Neural crest cell (in vitro differentiated cells): ENCODE measurements around the gene ADGRB2. TPM values are rescaled to one million over a fixed set of nuclear protein-coding genes. Genes with fewer than 3 reads are reported as not detected.

Source experiments
- DNase-seq: peaks from one replicate; pipeline ENCODE4 v3.0.0; 2021; ENCODE audit warnings: low read depth, mixed read lengths, low spot score
- H3K27ac Mint-ChIP-seq: one replicate; pipeline ENCODE4 v1.8.0; 2021; ENCODE audit warnings: mild to moderate bottlenecking, mixed read lengths; ENCODE audit not compliant: unreplicated experiment
- H3K27me3 Mint-ChIP-seq: 2 replicates; pipeline ENCODE4 v1.8.0; 2021; ENCODE audit warnings: low read depth, mild to moderate bottlenecking, mixed read lengths
- H3K36me3 Mint-ChIP-seq: 2 replicates; pipeline ENCODE4 v1.8.0; 2021; ENCODE audit warnings: low read depth, mild to moderate bottlenecking, mixed read lengths
- H3K4me1 Mint-ChIP-seq: 2 replicates; pipeline ENCODE4 v1.8.0; 2021; ENCODE audit warnings: mixed read lengths
- H3K4me3 Mint-ChIP-seq: one replicate; pipeline ENCODE4 v1.8.0; 2021; ENCODE audit warnings: mild to moderate bottlenecking, mixed read lengths
- H3K9me3 Mint-ChIP-seq: 2 replicates; pipeline ENCODE4 v1.8.0; 2021; ENCODE audit warnings: mixed read lengths
- total RNA-seq: library from RNA; stranded (reverse); gene quantifications from 2 replicates; pipeline ENCODE4 v1.2.1, GENCODE V29; 2021
- TF ChIP-seq, protein P1 (sequence below): fragments of 200-600 bp; sonication (generic); conservative IDR thresholded peaks from 2 replicates; pipeline ENCODE4 v1.5.0; 2021; ENCODE audit warnings: antibody characterized with exemption, mild to moderate bottlenecking

The ADGRB2 gene
- total RNA-seq, 1 donor from 2014 or later: 18.8 TPM

DNA sequence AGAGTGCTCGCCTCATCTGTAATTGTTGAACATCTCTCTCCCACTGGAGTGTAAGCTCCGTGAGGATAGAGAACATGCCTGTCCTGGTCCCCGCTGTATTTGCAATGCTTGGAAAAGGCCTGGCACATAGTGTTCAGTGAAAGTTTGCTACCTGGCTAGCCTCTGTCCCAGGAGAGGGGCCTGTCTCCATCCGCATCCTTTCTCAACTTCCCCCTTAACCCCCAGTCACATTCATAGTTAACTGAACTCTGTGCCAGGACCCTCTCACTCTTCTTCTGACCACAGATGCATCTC lies 36.5 kb upstream of the ADGRB2 start:
- peaks cover 18% of the 10 kb centered on the region for H3K4me1 Mint-ChIP-seq
- H3K27me3 Mint-ChIP-seq: no peaks in the 10 kb centered on the region
- H3K36me3 Mint-ChIP-seq: no peaks in the 10 kb centered on the region
- no peak overlapping the region for H3K27ac Mint-ChIP-seq
- TF ChIP-seq, protein P1, sequence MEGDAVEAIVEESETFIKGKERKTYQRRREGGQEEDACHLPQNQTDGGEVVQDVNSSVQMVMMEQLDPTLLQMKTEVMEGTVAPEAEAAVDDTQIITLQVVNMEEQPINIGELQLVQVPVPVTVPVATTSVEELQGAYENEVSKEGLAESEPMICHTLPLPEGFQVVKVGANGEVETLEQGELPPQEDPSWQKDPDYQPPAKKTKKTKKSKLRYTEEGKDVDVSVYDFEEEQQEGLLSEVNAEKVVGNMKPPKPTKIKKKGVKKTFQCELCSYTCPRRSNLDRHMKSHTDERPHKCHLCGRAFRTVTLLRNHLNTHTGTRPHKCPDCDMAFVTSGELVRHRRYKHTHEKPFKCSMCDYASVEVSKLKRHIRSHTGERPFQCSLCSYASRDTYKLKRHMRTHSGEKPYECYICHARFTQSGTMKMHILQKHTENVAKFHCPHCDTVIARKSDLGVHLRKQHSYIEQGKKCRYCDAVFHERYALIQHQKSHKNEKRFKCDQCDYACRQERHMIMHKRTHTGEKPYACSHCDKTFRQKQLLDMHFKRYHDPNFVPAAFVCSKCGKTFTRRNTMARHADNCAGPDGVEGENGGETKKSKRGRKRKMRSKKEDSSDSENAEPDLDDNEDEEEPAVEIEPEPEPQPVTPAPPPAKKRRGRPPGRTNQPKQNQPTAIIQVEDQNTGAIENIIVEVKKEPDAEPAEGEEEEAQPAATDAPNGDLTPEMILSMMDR: no peak
- H3K4me3 Mint-ChIP-seq: no peak overlapping the region
- H3K9me3 Mint-ChIP-seq: no peaks in the 10 kb centered on the region
- no peak for DNase-seq

DNA sequence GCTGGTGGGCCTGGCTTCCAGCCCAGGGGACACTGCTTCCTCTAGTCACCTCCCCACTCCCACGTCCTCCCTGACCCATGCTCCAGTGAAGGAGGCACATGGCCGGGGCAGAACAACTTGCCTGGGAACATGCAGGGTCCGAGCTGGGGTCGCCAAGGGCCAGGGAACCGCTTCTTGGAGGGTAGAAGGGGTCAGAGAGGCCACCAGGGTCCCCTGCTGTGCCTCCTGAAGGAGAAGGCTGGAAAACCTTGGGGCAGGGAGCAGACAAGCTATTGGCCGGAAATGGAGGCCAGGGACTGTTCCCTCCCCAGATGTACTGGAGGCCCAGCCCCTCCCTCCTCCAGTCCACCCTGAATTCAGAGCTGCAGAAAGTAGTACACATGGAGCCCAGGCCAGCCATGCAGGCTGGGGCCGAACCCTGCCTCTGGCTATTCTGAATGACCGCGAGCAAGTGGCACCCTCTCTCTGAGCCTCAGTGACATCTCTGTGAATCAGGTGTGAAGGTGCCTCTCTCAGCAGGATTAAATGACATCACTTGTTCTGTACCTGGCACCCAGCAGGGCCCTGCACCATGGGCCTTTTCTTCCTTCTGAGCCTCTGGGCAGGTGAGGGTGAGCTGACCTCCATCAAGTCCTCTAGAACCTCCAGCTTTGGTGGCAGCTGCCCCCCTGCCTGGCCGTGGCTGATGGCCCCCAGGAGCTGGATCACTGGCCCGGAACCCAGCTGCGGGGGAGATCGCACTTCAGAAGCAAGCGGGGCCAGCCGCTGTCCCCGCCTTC lies 35.9 kb upstream of the ADGRB2 start:
- Mint-ChIP-seq H3K27me3 (no peaks in the 10 kb centered on the region), H3K4me3 (no peak overlapping the region), H3K4me1 (peaks cover 18% of the 10 kb centered on the region), H3K36me3 (no peaks in the 10 kb centered on the region), H3K9me3 (no peaks in the 10 kb centered on the region), H3K27ac (no peak overlapping the region)
- DNase-seq: no peak
- TF ChIP-seq, protein P1: no peak

DNA sequence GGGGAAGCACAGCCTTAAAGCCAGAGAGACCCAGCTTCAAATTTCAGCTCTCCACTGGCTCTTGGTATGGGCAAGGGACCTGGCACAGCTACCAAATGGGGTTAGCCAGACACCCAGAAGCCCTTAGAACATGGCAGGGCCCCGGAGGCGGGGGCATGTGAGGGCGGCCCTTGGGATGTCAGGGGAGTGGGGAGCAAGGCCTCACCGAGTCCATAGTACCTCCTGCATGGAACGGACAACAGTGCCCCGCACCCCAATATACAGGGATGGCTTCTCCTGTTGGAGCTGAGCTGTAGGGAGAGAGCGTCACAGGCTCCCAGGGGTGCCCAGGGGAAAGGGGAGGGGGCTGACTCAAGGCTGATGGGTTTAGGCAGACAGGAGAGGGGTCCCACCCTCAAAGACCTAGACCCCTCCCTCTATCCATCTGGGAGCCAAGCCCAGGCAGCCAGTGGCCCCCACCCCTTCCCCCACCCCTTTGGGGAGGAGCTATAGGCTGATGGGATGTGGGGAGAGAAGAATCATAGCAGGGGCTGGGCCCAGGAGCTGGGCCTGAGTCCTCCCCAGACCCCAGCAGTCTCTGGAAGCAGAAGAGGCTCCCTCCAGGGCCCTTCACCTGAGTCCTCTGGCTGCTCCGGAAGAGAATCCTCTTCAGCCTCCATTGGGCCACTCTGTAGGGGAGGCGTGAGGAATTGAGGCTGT lies 35.2 kb upstream of the ADGRB2 start:
- TF ChIP-seq, protein P1: no peak
- Mint-ChIP-seq H3K4me3 (no peak overlapping the region), H3K9me3 (no peaks in the 10 kb centered on the region), H3K27me3 (no peaks in the 10 kb centered on the region), H3K36me3 (no peaks in the 10 kb centered on the region), H3K27ac (no peak overlapping the region), H3K4me1 (peaks cover 18% of the 10 kb centered on the region)
- no peak for DNase-seq

DNA sequence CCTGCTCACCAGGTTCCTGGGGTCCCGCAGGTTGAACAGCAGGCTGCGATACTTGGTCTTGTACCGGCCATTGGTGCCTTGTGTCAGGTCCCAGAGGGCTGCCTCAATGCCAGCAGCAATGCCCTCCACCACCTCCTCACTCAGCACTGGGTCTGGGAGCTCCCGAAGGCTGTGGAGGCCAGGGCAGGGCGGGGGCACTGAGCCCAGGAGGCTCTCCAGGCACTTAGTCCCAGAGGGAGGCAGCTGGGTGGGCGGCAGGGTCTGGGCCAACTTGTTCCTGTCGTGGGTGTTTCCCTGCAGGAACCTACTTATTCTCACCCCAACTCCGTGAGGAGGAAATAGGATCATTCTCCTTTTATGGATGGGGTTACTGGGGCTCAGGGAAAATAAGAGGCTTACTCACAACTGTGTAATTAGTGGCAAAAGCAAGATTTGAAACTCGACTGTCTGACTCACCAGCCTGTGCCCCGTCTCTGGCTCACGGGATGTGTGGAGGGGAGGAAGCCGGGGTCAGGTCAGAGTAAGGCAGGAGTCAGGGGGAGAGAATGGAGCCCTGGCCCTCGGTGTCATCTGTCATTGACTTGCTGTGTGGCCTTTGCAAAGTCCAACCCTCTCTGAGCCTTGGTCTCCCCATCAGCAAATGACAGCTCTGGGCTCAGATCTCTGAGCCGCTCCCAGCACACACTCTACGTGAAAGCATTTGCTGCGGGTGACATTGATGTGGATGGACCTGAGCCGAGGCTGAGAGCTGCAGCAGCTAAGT lies 34.5 kb upstream of the ADGRB2 start:
- TF ChIP-seq, protein P1: no peak
- no peak for DNase-seq
- no peak overlapping the region for H3K4me3 Mint-ChIP-seq
- H3K4me1 Mint-ChIP-seq: peaks cover 18% of the 10 kb centered on the region
- no peaks in the 10 kb centered on the region for H3K36me3 Mint-ChIP-seq
- no peaks in the 10 kb centered on the region for H3K9me3 Mint-ChIP-seq
- H3K27me3 Mint-ChIP-seq: no peaks in the 10 kb centered on the region
- H3K27ac Mint-ChIP-seq: no peak overlapping the region

DNA sequence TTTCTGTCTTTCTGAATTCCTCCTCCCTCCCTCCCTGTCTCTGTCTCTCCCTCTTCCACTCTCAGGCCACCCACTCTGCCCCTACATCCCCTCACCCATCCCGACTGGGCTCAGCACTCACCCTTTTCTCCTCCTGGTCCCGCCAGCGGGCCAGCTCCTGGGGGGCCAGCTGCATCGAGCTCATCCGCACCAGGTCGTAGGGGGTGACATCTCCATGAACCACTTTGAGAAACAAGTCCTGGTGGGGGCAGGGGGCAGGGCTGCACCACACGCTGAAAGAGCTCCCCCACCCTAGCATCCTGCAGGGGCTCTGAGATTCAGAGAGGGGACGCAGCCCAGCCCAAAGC lies 33.9 kb upstream of the ADGRB2 start:
- Mint-ChIP-seq H3K4me1 (peaks cover 18% of the 10 kb centered on the region), H3K27me3 (no peaks in the 10 kb centered on the region), H3K9me3 (no peaks in the 10 kb centered on the region), H3K4me3 (no peak overlapping the region), H3K36me3 (no peaks in the 10 kb centered on the region), H3K27ac (no peak overlapping the region)
- TF ChIP-seq, protein P1: no peak
- DNase-seq: no peak
